Loucy (cell line): ENCODE measurements around the gene HPCAL4.

Experiments
- EZH2phosphoT487 ChIP-seq: fragments of 200-600 bp; IDR thresholded peaks from 2 replicates; pipeline ENCODE4 v1.6.1; 2018; ENCODE audit warnings: antibody characterized with exemption, mild to moderate bottlenecking, moderate library complexity, borderline replicate concordance
- TF ChIP-seq, protein P1 (sequence below): fragments of 200-600 bp; sonication (generic); conservative IDR thresholded peaks from 2 replicates; pipeline ENCODE4 v1.5.1; 2014; ENCODE audit warnings: mild to moderate bottlenecking, antibody characterized with exemption, low read length

GRCh38 chr1:39695016-39695415, 3.8 kb upstream of the HPCAL4 start:
- TF ChIP-seq, protein P1, sequence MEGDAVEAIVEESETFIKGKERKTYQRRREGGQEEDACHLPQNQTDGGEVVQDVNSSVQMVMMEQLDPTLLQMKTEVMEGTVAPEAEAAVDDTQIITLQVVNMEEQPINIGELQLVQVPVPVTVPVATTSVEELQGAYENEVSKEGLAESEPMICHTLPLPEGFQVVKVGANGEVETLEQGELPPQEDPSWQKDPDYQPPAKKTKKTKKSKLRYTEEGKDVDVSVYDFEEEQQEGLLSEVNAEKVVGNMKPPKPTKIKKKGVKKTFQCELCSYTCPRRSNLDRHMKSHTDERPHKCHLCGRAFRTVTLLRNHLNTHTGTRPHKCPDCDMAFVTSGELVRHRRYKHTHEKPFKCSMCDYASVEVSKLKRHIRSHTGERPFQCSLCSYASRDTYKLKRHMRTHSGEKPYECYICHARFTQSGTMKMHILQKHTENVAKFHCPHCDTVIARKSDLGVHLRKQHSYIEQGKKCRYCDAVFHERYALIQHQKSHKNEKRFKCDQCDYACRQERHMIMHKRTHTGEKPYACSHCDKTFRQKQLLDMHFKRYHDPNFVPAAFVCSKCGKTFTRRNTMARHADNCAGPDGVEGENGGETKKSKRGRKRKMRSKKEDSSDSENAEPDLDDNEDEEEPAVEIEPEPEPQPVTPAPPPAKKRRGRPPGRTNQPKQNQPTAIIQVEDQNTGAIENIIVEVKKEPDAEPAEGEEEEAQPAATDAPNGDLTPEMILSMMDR: no peak
- TF ChIP-seq EZH2phosphoT487: no peak
